Kidney (tissue), 14 donors: ENCODE results near the gene CCL18. TPM values are rescaled to one million over a fixed set of nuclear protein-coding genes. Genes with fewer than 3 reads are reported as not detected.
"Not testable (repeated sequence)": the region's sequence is repeated elsewhere in the genome, so short reads cannot be mapped to it uniquely, and the experiment has no call there.

Experiments
- DNase-seq, 5 donors: peaks; one replicate each; pipeline ENCODE4 v3.0.0-alpha.2; 2013 to 2020
- FAIRE-seq: peaks from 2 replicates; lab custom pipeline; 2012; peaks lifted over from hg19 to GRCh38; lab: Jason Lieb, UNC
- H3K27ac ChIP-seq, 2 donors: one replicate each; pipeline ENCODE4 v1.7.0; 2013; ENCODE audit warnings: low read depth in 2 of 2, low read length in 2 of 2, inconsistent platforms in 1 of 2
- H3K27me3 ChIP-seq: one replicate; pipeline ENCODE4 v1.7.1; 2013; ENCODE audit warnings: low read length, inconsistent platforms; ENCODE audit not compliant: control insufficient read depth, insufficient read depth
- H3K36me3 ChIP-seq, 3 donors: one replicate each; pipeline versions ENCODE4 v1.7.0 to v1.7.1; 2013; ENCODE audit warnings: low read length in 3 of 3, control low read depth in 1 of 3, inconsistent platforms in 1 of 3; ENCODE audit not compliant: insufficient read depth in 3 of 3, control insufficient read depth in 2 of 3
- H3K4me1 ChIP-seq, 3 donors: one replicate each; pipeline versions ENCODE4 v1.7.0 to v1.7.1; 2013; ENCODE audit warnings: low read length in 3 of 3, inconsistent platforms in 1 of 3, low read depth in 1 of 3; ENCODE audit not compliant: control insufficient read depth in 2 of 3, insufficient read depth in 2 of 3
- H3K4me3 ChIP-seq, 3 donors: one replicate each; pipeline versions ENCODE4 v1.7.0 to v1.8.1; 2013; ENCODE audit warnings: low read length in 3 of 3, control low read depth in 1 of 3, inconsistent platforms in 1 of 3
- H3K9ac ChIP-seq, 3 donors: one replicate each; pipeline versions ENCODE4 v1.7.0 to v1.7.1; 2013; ENCODE audit warnings: low read length in 3 of 3, control low read depth in 1 of 3, inconsistent platforms in 1 of 3
- H3K9me3 ChIP-seq, 3 donors: one replicate each; pipeline versions ENCODE4 v1.7.0 to v1.7.1; 2013; ENCODE audit warnings: low read length in 3 of 3, control low read depth in 1 of 3, inconsistent platforms in 1 of 3; ENCODE audit not compliant: control insufficient read depth in 2 of 3, insufficient read depth in 1 of 3
- intact Hi-C: fragments of 100-400 bp; cut with DNase I; formaldehyde crosslinking; loops from one replicate; pipeline ENCODE4 v1.11.1; 2022
- polyA plus RNA-seq: library from polyadenylated mRNA; stranded (reverse); fragments of 350-450 nt; fragmentation: Illumina TruSeq; extraction: RNeasy Lipid Tissue Mini Kit (QIAGEN cat#74804); gene quantifications from one replicate; pipeline ENCODE4 v1.2.3, GENCODE V29; 2014; ENCODE audit warnings: low read depth, low replicate concordance; ENCODE audit not compliant: insufficient read depth
- total RNA-seq: library from RNA; stranded (reverse); fragmentation: NEBNext Ultra II Directional; extraction: Animal tissue kit (Norgen Biotek cat#: 25700); gene quantifications from one replicate; pipeline ENCODE4 v1.2.1, GENCODE V29; 2021
- TF ChIP-seq, protein P1 (sequence below): IDR thresholded peaks from 3 replicates; pipeline ENCODE4 v1.5.1; 2012; ENCODE audit warnings: mild to moderate bottlenecking, moderate library complexity, borderline replicate concordance; ENCODE audit not compliant: insufficient read depth; ENCODE audit errors: extremely low read depth
- donor health status: control.
- donor health status: control.
- donor health status: control.
- donor health status: control.
- donor health status: control.
- donor health status: DM: yes; HTN: yes; CAD: no.
- donor health status: Normal renal cell carcinoma (clear cell type).

Gene CCL18
- total and polyA plus RNA-seq, 2 donors from 2014 or later: 4.5 TPM; not detected in 1

DNA sequence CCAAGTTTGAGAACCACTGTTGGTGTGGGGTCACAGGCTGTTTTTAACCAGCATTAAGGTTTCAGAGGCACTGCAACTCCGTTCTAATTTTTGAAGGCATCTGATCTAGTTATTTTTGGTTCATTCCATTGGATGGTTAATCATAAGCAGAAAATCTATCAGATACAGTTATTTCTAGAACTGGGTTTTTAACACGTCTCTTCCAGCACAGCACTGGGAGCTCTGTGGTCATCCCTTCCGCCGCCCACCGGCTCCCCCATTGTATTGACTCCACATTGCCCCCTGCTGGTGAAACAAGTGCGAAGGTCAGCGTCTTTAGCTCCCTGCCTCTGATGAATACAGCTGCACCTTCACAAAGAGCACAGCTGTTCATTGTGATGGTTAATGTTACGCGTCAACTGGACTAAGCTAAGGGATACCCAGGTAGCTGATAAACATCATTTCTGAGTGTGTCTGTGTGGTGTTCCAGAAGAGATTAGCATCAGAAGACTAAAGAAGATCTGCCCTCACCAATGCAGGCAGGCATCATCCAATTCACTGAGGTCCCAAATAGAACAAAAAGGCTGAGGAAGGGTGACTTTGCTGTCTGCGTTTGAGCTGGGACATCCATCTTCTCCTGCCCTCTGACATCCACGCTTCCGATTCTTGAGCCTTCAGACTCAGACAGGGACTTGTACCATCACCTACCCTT is 8.5 kb downstream of the CCL18 start:
- DNase-seq (peak in 4 of 5 donors; percentile 46 to 72 (median 53)), FAIRE-seq (no peak)
- intact Hi-C loops: no loop called here
- Histone ChIP-seq H3K27ac (no peak overlapping the region), H3K4me3 (no peak overlapping the region), H3K36me3 (no peaks in the 10 kb centered on the region), H3K4me1 (no peaks in the 10 kb centered on the region), H3K9ac (no peak overlapping the region), H3K9me3 (peaks cover 0 to 3% (median 0%) of the 10 kb centered on the region in 3 donors), H3K27me3 (no peaks in the 10 kb centered on the region)
- TF ChIP-seq, protein P1, sequence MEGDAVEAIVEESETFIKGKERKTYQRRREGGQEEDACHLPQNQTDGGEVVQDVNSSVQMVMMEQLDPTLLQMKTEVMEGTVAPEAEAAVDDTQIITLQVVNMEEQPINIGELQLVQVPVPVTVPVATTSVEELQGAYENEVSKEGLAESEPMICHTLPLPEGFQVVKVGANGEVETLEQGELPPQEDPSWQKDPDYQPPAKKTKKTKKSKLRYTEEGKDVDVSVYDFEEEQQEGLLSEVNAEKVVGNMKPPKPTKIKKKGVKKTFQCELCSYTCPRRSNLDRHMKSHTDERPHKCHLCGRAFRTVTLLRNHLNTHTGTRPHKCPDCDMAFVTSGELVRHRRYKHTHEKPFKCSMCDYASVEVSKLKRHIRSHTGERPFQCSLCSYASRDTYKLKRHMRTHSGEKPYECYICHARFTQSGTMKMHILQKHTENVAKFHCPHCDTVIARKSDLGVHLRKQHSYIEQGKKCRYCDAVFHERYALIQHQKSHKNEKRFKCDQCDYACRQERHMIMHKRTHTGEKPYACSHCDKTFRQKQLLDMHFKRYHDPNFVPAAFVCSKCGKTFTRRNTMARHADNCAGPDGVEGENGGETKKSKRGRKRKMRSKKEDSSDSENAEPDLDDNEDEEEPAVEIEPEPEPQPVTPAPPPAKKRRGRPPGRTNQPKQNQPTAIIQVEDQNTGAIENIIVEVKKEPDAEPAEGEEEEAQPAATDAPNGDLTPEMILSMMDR: peak; percentile 66

DNA sequence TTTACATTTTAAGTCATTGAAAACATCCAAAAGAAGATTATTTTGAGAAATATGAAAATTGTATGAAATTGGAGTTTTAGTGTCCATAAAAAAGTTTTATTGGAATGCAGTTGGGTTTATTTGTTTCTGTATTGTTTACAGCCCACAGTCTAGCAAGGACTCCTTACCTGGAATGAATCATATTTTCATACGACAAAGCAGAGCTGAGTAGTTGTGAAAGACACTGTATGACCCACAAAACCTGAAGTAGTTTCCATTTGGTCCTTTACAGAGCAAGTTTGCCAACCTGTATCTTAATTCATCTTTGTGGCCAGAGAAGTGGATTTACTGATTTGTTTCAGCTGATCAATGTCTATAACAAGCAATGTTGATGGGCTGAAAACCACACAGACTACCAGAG is 10.3 kb downstream of the CCL18 start:
- H3K9ac ChIP-seq: no peak overlapping the region
- no peaks in the 10 kb centered on the region for H3K27me3 ChIP-seq
- no peak for DNase-seq
- H3K27ac ChIP-seq: no peak overlapping the region
- no peak overlapping the region for H3K4me3 ChIP-seq
- H3K4me1 ChIP-seq: no peaks in the 10 kb centered on the region
- no peaks in the 10 kb centered on the region for H3K36me3 ChIP-seq
- intact Hi-C loops: no loop called here
- FAIRE-seq: no peak
- peaks cover 0 to 3% (median 0%) of the 10 kb centered on the region in 3 donors for H3K9me3 ChIP-seq
- TF ChIP-seq, protein P1: no peak

- H3K36me3 ChIP-seq, intact Hi-C loops, H3K27ac ChIP-seq, H3K4me1 ChIP-seq, H3K9ac ChIP-seq, H3K4me3 ChIP-seq, H3K27me3 ChIP-seq, H3K9me3 ChIP-seq, DNase-seq, FAIRE-seq: not testable (repeated sequence)
Observed at GRCh38 chr17:36081681-36082471, 17.8 kb downstream of the CCL18 start.

- DNase-seq, H3K27me3 ChIP-seq, H3K4me1 ChIP-seq, intact Hi-C loops, H3K27ac ChIP-seq, FAIRE-seq, H3K9me3 ChIP-seq, H3K9ac ChIP-seq, H3K4me3 ChIP-seq, H3K36me3 ChIP-seq: not testable (repeated sequence)
Observed at GRCh38 chr17:36082482-36083120, 18.5 kb downstream of the CCL18 start.

- intact Hi-C loops, H3K27ac ChIP-seq, H3K36me3 ChIP-seq, H3K9ac ChIP-seq, H3K4me3 ChIP-seq, FAIRE-seq, H3K4me1 ChIP-seq, H3K9me3 ChIP-seq, DNase-seq, H3K27me3 ChIP-seq: not testable (repeated sequence)
Observed at GRCh38 chr17:36083691-36084090, 19.6 kb downstream of the CCL18 start.
